GM12878 (cell line): ENCODE results near the gene THSD4. TPM values are rescaled to one million over a fixed set of nuclear protein-coding genes. Genes with fewer than 3 reads are reported as not detected.

Experiments used
- ATAC-seq: fragments of 200-7000 bp; cut with Tn5 transposase; 3 replicates; pipeline ENCODE4 v1.9.1; 2020; ENCODE audit warnings: mild to moderate bottlenecking, moderate library complexity
- BruUV-seq: library from RNA; stranded (reverse); fragments of 400-500 nt; replicated peaks from 2 replicates; lab custom pipeline; 2021; lab: Mats Ljungman, UMichigan
- CTCF ChIA-PET: fragments of 300-600 bp; sonication (Branson Sonifier 250); formaldehyde crosslinking; extraction: SDS; loops from one replicate; lab custom pipeline; 2021; ENCODE audit warnings: inconsistent platforms; lab: Yijun Ruan, JAX
- POLR2A ChIA-PET: fragments of 350-600 bp; formaldehyde crosslinking; extraction: SDS; loops from one replicate; lab custom pipeline; 2021; ENCODE audit warnings: inconsistent platforms; lab: Charles Lee
- RAD21 ChIA-PET: fragments of 300-600 bp; sonication (Branson Sonifier 250); formaldehyde crosslinking; loops from one replicate; lab custom pipeline; 2023; ENCODE audit warnings: antibody characterized with exemption; ENCODE audit not compliant: unreplicated experiment; lab: Charles Lee
- SMC1A ChIA-PET: fragments of 300-600 bp; sonication (Branson Sonifier 250); formaldehyde crosslinking; loops from one replicate; lab custom pipeline; 2023; ENCODE audit not compliant: unreplicated experiment, uncharacterized antibody; lab: Charles Lee
- DNase-seq: peaks from one replicate; pipeline ENCODE4 v3.0.0-alpha.2; 2011; ENCODE audit warnings: low read depth, low spot score
- FAIRE-seq: peaks from 3 replicates; lab custom pipeline; 2011; peaks lifted over from hg19 to GRCh38; lab: Jason Lieb, UNC
- H2AFZ ChIP-seq: 2 replicates; pipeline ENCODE4 v1.6.0; 2011; ENCODE audit warnings: low read depth, low read length, control low read depth; ENCODE audit not compliant: control insufficient read depth
- H3K27ac ChIP-seq: 2 replicates; pipeline ENCODE4 v1.5.1; 2011; ENCODE audit warnings: control low read depth; ENCODE audit not compliant: control insufficient read depth, insufficient read depth
- H3K27me3 ChIP-seq, 2 experiments: replicated peaks in 1 of 2; 2 replicates each; pipeline versions ENCODE4 v1.6.0 to v1.6.1; 2011; ENCODE audit warnings: low read length in 1 of 2; ENCODE audit not compliant: control insufficient read depth in 2 of 2, insufficient read depth in 2 of 2
- H3K36me3 ChIP-seq, 2 experiments: 2 replicates each; pipeline ENCODE4 v1.5.1; 2011; ENCODE audit warnings: low read length in 1 of 2; ENCODE audit not compliant: control insufficient read depth in 2 of 2, insufficient read depth in 2 of 2
- H3K4me1 ChIP-seq: 2 replicates; pipeline ENCODE4 v1.6.1; 2011; ENCODE audit warnings: mild to moderate bottlenecking, low read length, moderate library complexity, mixed read lengths; ENCODE audit not compliant: control insufficient read depth, insufficient read depth
- H3K4me2 ChIP-seq: 2 replicates; pipeline ENCODE4 v1.6.0; 2011; ENCODE audit warnings: control low read depth; ENCODE audit not compliant: control insufficient read depth, insufficient read depth
- H3K4me3 ChIP-seq: fragments of 200-600 bp; sonication (generic); 2 replicates; pipeline ENCODE4 v1.5.1; 2016
- H3K79me2 ChIP-seq: 2 replicates; pipeline ENCODE4 v1.6.0; 2011; ENCODE audit warnings: low read length; ENCODE audit not compliant: control insufficient read depth, insufficient read depth
- H3K9ac ChIP-seq: 2 replicates; pipeline ENCODE4 v1.8.0; 2011; ENCODE audit warnings: low read length, control low read depth, mixed read lengths; ENCODE audit not compliant: control insufficient read depth, insufficient read depth
- H3K9me3 ChIP-seq: replicated peaks from 3 replicates; pipeline ENCODE4 v1.5.1; 2011; ENCODE audit warnings: mild to moderate bottlenecking, low read length; ENCODE audit not compliant: control insufficient read depth, insufficient read depth
- H4K20me1 ChIP-seq: 2 replicates; pipeline ENCODE4 v1.6.0; 2011; ENCODE audit not compliant: control insufficient read depth, insufficient read depth
- BACH1 ChIP-seq: fragments of 450-650 bp; IDR thresholded peaks from 2 replicates; pipeline ENCODE4 v1.6.1; 2017; ENCODE audit warnings: mild to moderate bottlenecking, borderline replicate concordance
- EGR1 ChIP-seq, 2 experiments: IDR thresholded peaks; 1 replicate in 1 of 2; 2 replicates in 1 of 2; pipeline ENCODE4 v1.6.1; 2011 to 2012; ENCODE audit warnings: low read depth in 2 of 2, low read length in 2 of 2, borderline replicate concordance in 1 of 2, mild to moderate bottlenecking in 1 of 2, moderate library complexity in 1 of 2
- KLF5 ChIP-seq: fragments of 450-650 bp; IDR thresholded peaks from 2 replicates; pipeline ENCODE4 v1.6.1; 2014; ENCODE audit warnings: mild to moderate bottlenecking; ENCODE audit not compliant: partially characterized antibody
- MEF2B ChIP-seq: fragments of 450-650 bp; IDR thresholded peaks from 2 replicates; pipeline ENCODE4 v1.6.1; 2018; ENCODE audit warnings: mild to moderate bottlenecking, moderate library complexity; ENCODE audit not compliant: partially characterized antibody, poor library complexity, severe bottlenecking
- SMAD1 ChIP-seq: fragments of 450-650 bp; IDR thresholded peaks from 2 replicates; pipeline ENCODE4 v1.6.1; 2018; ENCODE audit warnings: mild to moderate bottlenecking, low read depth; ENCODE audit not compliant: partially characterized antibody
- SMAD5 ChIP-seq: IDR thresholded peaks from 2 replicates; pipeline ENCODE4 v1.6.1; 2016; ENCODE audit warnings: antibody characterized with exemption, low read depth
- ZNF274 ChIP-seq: IDR thresholded peaks from one replicate; pipeline ENCODE4 v1.8.0; 2011; ENCODE audit not compliant: insufficient read length, insufficient read depth
- ZZZ3 ChIP-seq: IDR thresholded peaks from 2 replicates; pipeline ENCODE4 v1.6.1; 2011; ENCODE audit warnings: low read depth; ENCODE audit not compliant: control insufficient read depth, insufficient read length
- WGBS: methylation state at CpG from one replicate; pipeline ENCODE4 v1.1.6; 2016; ENCODE audit warnings: low lambda C conversion rate; ENCODE audit not compliant: insufficient replicate concordance, insufficient coverage; ENCODE audit errors: missing lambda C conversion rate; 5-methylcytosine and 5-hydroxymethylcytosine counted together
- in situ Hi-C: fragments of 300-500 bp; cut with MboI; formaldehyde crosslinking; loops from 9 replicates; pipeline ENCODE4 v1.14.3; 2018; ENCODE audit warnings: mixed read lengths
- intact Hi-C: fragments of 100-400 bp; cut with micrococcal nuclease; formaldehyde crosslinking; loops from one replicate; pipeline ENCODE4 v1.14.2; 2022; ENCODE audit not compliant: unreplicated experiment
- polyA plus RNA-seq, 11 experiments: library from polyadenylated mRNA; depleted of rRNA in 4 of 11; unstranded in 6 of 11; stranded (reverse) in 5 of 11; fragments of >200 nt; fragmentation: Nextera tagmentation in 4 of 11; fragmentation: Illumina TruSeq in 1 of 11; extraction: Ambion mirVana in 4 of 11; extraction: Trizol in 1 of 11; gene quantifications; 1 replicate in 1 of 11; 2 replicates in 10 of 11; pipeline versions ENCODE4 v1.2.1 to v1.2.3, GENCODE V29; 2011 to 2016; ENCODE audit warnings: inconsistent platforms in 2 of 11, missing spikeins in 2 of 11, low read depth in 1 of 11
- total RNA-seq, 4 experiments: library from RNA; depleted of rRNA in 3 of 4; stranded (reverse); fragments of >200 nt in 3 of 4; fragmentation: Illumina TruSeq in 1 of 4; extraction: Trizol in 1 of 4; gene quantifications; 2 replicates each; pipeline versions ENCODE4 v1.2.1 to v1.2.3, GENCODE V29; 2013 to 2021
- TF ChIP-seq, protein P1 (sequence below): fragments of 450-650 bp; IDR thresholded peaks from 2 replicates; pipeline ENCODE4 v1.6.1; 2017; ENCODE audit warnings: mild to moderate bottlenecking

Gene THSD4
- total and polyA plus RNA-seq, 10 of the 15 experiments (the other 5 are each of a cell fraction or from before 2014, with no cell fraction given), result 0.04 to 0.13 (median 0.05) TPM; not detected in 7

DNA sequence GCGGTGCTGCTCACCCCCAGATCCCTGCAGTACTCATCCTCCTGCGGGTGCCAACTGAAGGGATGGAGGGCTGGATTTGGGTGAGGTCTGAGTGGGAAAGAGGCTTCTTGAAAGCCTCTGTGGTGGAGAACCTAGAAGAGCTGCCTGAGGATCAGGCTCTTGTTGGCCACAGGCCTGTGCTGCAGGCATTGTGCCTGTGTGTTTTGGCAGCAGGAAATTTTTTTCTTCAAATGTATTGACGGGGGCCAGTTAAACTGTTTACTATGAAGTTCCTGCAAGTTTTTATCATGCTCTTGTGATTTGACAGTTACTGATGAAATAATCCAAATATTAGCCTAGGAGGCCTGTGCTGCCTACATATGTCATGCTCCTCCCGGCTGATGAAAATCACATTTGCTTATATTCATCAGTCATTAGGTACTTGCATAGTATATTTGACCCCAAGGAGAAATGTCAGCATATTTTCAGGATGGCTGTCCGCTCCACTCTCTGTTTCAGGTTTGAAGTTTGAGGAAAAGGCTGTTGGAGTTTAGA, 103.1 kb downstream of the THSD4 start:
- H3K27me3 ChIP-seq, result no peaks in the 10 kb centered on the region
- RAD21 ChIA-PET, result no interaction called here
- POLR2A ChIA-PET, result no interaction called here
- H3K4me2 ChIP-seq, result no peak overlapping the region
- no peak for DNase-seq
- no peak overlapping the region for H2AFZ ChIP-seq
- no peaks in the 10 kb centered on the region for H3K4me1 ChIP-seq
- H3K79me2 ChIP-seq, result no peaks in the 10 kb centered on the region
- H3K9ac ChIP-seq, result no peak overlapping the region
- in situ Hi-C loops (no loop called here), intact Hi-C loops (no loop called here)
- SMC1A ChIA-PET, result no interaction called here
- no peak overlapping the region for H3K27ac ChIP-seq
- no peak overlapping the region for H3K4me3 ChIP-seq
- H3K9me3 ChIP-seq, result no peaks in the 10 kb centered on the region; the same call in 2 of the 3 replicates
- 41% methylated on average over 5 of the region's 5 CpGs for WGBS
- TF ChIP-seq KLF5 (no peak), EGR1 (IDR thresholded peaks at IDR 0.05; ENCODE audit: borderline replicate concordance in 1 of 2, low read depth in 2 of 2, low read length in 2 of 2) (no peak), BACH1 (no peak), MEF2B (no peak), SMAD1 (no peak), ZZZ3 (no peak), SMAD5 (no peak), ZNF274 (no peak)
- TF ChIP-seq, protein P1, sequence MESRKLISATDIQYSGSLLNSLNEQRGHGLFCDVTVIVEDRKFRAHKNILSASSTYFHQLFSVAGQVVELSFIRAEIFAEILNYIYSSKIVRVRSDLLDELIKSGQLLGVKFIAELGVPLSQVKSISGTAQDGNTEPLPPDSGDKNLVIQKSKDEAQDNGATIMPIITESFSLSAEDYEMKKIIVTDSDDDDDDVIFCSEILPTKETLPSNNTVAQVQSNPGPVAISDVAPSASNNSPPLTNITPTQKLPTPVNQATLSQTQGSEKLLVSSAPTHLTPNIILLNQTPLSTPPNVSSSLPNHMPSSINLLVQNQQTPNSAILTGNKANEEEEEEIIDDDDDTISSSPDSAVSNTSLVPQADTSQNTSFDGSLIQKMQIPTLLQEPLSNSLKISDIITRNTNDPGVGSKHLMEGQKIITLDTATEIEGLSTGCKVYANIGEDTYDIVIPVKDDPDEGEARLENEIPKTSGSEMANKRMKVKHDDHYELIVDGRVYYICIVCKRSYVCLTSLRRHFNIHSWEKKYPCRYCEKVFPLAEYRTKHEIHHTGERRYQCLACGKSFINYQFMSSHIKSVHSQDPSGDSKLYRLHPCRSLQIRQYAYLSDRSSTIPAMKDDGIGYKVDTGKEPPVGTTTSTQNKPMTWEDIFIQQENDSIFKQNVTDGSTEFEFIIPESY, result no peak
- ATAC-seq, result no peak
- no peak for FAIRE-seq
- CTCF ChIA-PET, result no interaction called here
- H3K36me3 ChIP-seq, result no peaks in the 10 kb centered on the region
- BruUV-seq, result no TSS peak
- H4K20me1 ChIP-seq, result no peaks in the 10 kb centered on the region
